ENCODE data around the gene S100A11.

DNA sequence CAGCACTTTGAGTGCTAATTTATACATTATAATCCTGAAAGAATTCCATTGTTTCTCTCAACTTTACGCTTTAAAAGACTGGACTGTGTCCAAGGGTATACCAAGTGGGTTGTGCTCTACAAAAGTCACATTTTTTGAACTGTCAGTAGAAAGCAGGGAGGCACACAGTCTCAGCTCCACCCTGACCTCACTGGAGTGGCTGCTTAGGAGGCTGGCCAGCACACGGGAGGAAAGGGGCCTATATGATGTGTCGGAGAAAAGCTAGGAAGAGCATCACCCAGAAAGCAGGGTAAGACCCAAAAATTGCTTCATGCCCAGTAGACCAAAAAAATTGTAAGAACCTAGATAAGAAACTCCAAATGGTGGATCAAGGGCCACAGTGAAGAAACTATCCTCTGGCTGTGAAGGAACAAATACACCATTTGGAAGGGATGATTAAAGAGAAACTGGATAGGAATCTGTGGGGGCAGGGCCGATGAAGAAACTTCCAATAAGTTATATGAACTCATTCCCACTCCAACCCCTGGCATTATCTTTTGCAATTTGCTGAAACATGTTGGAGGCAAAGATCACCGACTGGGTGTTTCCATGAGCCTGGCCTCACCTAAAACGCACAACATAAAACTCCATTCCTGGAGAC, 45.0 kb downstream of the S100A11 start:
- TF ChIP-seq, protein P1, sequence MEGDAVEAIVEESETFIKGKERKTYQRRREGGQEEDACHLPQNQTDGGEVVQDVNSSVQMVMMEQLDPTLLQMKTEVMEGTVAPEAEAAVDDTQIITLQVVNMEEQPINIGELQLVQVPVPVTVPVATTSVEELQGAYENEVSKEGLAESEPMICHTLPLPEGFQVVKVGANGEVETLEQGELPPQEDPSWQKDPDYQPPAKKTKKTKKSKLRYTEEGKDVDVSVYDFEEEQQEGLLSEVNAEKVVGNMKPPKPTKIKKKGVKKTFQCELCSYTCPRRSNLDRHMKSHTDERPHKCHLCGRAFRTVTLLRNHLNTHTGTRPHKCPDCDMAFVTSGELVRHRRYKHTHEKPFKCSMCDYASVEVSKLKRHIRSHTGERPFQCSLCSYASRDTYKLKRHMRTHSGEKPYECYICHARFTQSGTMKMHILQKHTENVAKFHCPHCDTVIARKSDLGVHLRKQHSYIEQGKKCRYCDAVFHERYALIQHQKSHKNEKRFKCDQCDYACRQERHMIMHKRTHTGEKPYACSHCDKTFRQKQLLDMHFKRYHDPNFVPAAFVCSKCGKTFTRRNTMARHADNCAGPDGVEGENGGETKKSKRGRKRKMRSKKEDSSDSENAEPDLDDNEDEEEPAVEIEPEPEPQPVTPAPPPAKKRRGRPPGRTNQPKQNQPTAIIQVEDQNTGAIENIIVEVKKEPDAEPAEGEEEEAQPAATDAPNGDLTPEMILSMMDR (IDR thresholded peaks at IDR 0.05), result no peak
- TF ChIP-seq POLR2A (IDR thresholded peaks at IDR 0.05), result no peak
- TF ChIP-seq POLR2AphosphoS5 (IDR thresholded peaks at IDR 0.05), result no peak

Measured in gastroesophageal sphincter (tissue), 3 donors.